Measurements from ENCODE around the gene RHOF.
A peak's percentile ranks its signal among the peaks of the same experiment; 100 is the strongest.

RHOF gene

DNA sequence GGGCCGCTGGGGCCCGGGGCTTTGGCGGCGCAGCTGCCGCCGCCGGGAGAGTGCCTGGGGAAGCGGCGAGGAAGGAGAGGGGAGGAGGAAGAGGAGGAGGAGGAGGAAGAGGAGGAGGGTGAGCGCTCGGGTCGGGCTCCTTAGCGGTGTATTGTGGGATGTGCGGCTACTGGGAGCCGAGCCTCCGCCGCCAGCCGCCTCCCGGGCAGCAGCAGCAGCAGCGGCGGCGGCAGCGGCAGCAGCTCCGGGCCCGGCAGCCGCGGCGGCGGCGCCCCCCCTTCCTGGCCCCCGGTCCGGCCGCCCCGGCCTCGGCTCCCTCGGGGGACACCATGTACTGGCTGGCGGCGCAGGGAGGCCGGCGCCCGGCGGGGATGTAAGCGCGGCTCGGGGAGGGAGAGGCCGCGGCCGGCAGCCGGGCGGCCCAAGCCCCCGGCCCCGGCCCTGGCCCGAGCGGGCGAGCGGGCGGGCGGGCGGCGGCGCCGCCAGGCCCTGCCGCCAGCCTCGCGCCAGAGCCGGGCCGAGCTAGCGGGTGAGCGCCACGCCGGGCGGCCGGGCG lies 10.5 kb upstream of the RHOF start, which contains the start of gene SETD1B:
Gene SETD1B, plus strand, starts transcription at position 149 of the 556 bp plus-strand sequence. CDS start 729 bp downstream, outside the sequence.
- peak within 1 kb of the TSS; percentile 100 for H3K27ac ChIP-seq
- TF ChIP-seq, protein P1, sequence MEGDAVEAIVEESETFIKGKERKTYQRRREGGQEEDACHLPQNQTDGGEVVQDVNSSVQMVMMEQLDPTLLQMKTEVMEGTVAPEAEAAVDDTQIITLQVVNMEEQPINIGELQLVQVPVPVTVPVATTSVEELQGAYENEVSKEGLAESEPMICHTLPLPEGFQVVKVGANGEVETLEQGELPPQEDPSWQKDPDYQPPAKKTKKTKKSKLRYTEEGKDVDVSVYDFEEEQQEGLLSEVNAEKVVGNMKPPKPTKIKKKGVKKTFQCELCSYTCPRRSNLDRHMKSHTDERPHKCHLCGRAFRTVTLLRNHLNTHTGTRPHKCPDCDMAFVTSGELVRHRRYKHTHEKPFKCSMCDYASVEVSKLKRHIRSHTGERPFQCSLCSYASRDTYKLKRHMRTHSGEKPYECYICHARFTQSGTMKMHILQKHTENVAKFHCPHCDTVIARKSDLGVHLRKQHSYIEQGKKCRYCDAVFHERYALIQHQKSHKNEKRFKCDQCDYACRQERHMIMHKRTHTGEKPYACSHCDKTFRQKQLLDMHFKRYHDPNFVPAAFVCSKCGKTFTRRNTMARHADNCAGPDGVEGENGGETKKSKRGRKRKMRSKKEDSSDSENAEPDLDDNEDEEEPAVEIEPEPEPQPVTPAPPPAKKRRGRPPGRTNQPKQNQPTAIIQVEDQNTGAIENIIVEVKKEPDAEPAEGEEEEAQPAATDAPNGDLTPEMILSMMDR (conservative IDR thresholded peaks at IDR 0.05): no peak

DNA sequence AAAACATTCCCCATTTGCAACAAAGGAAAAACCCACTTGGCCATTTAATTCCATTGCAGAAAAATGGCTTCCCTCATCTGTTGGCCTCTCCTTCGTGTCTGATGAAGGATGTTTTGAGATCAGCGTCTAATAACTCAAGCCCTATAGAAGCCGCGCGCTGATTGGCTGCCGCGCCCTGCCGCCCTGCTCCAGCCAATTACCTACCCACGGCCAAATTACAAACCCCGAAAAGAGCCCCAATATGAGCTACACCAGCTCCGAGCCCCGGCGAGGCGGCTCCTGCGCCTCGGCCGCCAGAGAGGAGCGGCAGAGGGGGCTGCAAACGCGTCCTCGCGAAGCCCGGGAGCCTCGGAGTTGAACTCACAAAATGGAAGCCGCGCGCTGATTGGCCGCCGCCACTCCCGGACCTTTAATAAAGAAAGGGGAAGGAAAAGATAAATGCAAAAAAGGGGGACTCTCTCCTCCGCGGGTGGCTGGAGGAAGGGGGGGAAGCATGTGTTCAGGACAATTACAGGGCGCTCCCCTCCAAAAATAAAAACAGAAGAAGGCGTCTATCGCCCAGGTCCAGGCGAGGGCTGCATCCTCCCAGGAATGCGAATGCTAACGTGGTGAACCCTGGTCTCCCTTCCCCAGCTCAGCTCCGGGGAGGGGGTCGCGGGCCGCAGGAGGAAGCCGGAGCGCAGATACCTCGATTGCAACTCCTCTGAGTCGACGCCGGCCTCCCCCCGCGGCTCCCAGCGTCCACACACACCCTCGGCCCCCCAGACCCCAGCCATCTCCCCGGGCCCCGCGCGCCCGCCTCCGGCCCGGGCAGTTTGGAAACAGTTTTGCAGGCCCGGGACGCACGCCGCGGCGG lies 9.6 kb upstream of the RHOF start:
- peak overlapping the region; percentile 100 for H3K27ac ChIP-seq
- TF ChIP-seq, protein P1 (conservative IDR thresholded peaks at IDR 0.05): no peak

DNA sequence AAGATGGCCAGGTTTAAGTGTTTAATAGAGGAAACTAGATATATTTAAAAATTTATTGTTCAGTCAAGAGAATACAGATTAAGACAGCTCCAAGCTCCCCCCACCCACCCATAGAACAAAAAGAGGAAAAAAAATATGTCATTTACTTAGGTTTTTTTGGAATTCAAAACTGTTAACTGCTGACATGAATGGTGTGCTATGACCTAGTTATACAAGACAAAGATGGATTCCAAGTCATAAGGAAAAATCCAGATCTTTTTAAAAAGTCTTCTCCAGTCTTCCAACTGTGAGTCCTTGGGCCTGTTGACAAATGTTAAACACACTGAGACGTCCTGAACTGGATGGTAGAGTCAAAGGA lies 9.0 kb upstream of the RHOF start:
- H3K27ac ChIP-seq: peak overlapping the region; percentile 100
- TF ChIP-seq, protein P1 (conservative IDR thresholded peaks at IDR 0.05): no peak

DNA sequence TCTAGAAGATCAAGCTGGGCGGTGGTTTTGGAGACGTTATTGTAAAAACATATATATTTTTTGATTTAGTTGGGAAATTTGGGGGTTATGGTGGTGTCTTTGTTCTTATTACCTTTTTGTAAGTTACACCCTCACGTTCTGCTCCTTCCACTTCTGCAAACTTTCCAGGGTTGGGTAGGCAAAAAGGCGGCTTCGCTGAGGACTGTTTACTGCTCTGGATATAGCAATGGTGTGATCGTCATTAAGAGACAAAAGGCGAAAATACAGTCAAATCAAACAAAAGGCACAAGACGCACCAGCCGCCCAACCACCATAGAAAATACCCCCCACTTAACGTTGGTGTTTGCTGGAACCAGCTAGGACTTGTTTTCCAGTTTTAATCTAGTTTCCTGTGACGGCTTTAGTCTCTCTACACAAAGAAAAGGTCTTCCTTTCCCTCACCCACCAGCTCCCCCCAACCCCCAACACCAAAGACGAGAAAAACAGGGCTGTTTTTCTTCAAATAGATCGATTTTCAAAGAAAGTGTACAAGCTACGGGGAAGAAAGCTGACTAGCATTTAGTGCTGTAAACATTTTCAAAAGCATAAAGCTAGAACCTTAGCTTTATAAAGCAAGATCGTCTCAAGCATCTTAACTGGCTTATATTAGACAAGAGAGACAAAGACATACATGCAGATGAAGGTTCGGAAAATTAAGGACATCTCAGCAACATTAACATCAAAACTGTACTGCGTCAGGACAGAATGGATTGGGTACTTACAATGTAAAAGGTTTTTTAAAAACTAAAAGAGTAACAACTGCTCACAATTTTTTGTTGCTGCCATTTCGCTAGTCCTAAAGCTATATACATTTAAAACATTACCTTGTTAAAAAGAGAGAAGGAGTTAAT lies 8.4 kb upstream of the RHOF start:
- TF ChIP-seq, protein P1 (conservative IDR thresholded peaks at IDR 0.05): no peak
- peak overlapping the region; percentile 100 for H3K27ac ChIP-seq

DNA sequence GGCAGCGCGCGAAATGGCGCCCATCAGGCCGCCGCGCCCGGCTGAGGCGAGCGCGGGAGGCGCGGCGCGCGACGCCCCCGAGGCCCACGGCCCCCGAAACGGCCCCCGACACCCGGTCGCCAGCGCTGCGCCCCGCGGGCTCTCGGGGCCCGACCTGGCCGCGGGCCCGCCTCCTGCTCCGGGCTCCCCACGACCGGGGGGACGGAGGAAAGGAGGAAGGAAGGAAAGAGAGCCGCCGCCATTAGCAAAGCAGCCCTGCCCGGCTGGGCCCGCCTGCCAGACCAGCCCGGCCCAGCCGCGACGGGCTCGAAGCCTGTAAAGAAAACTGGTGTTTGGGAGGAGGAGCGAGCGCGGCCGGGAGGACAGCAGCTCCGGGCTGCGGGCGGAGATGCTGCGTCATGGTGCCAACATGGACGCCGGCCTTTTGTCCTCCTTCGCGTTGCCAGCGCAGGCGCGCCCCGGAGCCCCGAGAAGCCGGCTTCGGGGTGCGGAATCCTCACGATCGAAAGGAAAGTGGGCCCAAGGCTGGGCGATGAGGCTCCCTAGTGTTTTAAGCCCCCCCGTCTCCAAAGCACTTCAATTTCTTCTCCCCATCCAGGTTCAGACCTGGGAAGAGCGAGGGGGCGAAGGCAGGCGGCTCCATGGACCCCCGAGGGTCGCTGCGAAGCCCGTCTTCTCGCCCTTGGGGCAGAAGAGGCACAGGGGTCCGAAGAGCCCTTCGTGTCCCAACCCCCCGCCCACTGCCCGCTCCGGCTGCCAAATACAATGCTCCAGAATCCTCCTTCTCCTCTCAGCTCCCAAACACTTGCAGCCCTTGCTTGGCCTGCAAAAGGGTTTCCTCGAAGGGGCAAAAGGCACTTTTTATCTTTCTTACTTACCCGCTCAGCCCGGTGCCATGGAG lies 7.5 kb upstream of the RHOF start:
- TF ChIP-seq, protein P1 (conservative IDR thresholded peaks at IDR 0.05): no peak
- peak overlapping the region; percentile 100 for H3K27ac ChIP-seq

DNA sequence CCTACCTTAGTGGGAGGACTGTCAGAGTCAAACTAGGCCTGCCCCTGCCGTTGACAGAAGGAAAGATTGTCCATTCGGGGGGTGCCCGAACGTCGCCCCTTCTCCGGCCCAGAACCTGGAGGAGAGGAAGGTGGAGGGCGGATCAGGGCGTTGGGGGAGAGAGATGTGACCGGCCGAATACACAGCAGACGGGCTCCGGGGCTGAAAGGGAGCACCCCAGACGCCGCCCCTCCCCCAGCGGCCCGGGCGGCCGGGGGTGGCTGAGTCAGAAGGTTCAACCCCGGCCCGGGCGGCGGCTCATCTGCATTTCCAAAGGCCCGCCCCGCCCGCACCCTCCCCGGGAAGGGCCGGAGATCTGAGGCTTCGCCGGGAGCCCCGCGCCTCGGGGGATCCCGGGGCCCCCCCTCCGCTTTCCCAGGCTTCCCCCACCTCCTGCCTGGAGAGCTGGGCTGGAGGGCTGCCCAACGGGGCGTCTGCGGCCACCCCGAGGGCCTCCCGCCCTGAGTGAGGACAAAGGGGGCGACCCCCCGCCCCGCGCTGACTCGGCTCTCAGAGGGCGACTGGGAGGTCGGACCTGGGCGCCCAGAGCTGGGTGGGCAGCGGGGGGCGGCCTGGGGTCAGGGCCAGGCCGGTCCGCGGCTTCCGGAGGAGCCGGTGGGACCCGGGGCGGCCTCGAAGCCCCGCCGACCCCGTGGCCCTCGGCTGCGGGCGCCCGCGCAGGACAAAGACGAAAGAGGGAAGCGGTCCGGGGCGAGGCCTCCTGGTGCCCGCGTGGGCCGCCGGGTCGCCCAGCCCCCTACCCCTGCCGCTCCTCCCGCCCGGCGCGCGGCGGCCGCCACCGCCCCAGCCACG lies 6.6 kb upstream of the RHOF start:
- TF ChIP-seq, protein P1 (conservative IDR thresholded peaks at IDR 0.05): 0 out of 2 replicates have a peak, but pooled peaks have one; percentile 2
- H3K27ac ChIP-seq: peak overlapping the region; percentile 100
